ENCODE measurements around the gene MPG. TPM values are rescaled to one million over a fixed set of nuclear protein-coding genes. Genes with fewer than 3 reads are reported as not detected.
"Not testable (repeated sequence)": the region's sequence is repeated elsewhere in the genome, so short reads cannot be mapped to it uniquely, and the experiment has no call there.

MPG gene
- polyA plus RNA-seq, 3 donors, result 65.6 to 93.3 (median 72.0) TPM

DNA sequence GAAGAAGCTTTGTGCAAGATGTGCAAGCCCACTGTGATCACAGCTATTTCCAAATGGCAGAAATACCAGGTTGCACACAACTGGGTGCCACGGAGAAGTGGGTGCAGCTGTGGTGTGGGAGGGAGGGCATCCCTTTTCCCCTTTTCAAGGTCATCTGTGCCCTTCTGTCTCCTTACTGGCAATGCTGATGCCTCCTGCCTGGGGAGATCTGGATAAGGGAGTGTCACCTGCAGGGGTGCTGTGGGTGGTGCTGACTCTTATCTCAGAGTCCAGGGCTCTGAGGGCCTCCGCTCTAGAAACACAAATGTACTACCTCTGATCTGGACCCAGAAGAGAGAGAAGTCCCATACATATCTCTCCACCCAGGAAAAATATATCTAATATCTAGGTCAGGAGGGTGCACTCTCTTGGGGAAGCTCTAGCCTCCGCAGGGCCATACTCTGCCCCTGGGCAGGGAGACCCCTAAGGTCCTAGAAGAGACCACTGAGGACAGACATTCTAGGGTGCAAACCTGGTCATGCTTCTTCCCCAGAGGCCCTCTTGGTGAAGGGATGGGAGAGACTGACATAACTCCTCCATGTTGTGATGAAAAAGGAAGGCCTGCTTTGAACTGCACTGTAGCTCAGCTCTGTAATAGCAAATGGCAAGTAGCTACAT is 41.9 kb downstream of the MPG start:
- H3K27ac ChIP-seq (ENCODE audit: low read depth, low read length), result no peak overlapping the region
- 78 to 91% (median 84%) methylated on average over 3 of the region's 3 CpGs for WGBS, 3 donors

GRCh38 chr16:120756-121155 is 42.7 kb downstream of the MPG start:
- H3K27ac ChIP-seq (ENCODE audit: low read depth, low read length), result no peak overlapping the region
- 88 to 96% (median 90%) methylated on average over 2 of the region's 2 CpGs for WGBS, 3 donors

DNA sequence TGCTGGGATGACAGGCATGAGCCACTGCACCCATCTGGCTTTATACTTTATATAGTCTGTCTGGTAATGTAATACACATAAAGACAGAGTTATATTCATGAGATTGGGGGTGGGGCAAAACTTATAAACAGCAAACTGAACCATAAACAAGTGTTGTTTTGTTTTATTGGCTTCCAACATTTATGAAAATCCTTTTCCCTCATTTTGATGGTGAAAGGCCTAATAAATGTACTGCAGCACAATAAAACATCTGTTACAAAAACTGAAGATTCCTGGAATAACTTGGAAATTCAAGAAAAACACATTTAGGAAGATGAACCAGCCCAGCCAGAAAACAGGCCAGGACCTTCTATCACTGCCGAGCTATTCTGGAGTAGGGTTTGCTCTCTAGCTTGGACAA is 44.3 kb downstream of the MPG start:
- WGBS, 3 donors, result 71 to 89% (median 84%) methylated on average over 1 of the region's 1 CpG
- no peak overlapping the region for H3K27ac ChIP-seq (ENCODE audit: low read depth, low read length)

GRCh38 chr16:123558-124350 is 45.7 kb downstream of the MPG start:
- H3K27ac ChIP-seq (ENCODE audit: low read depth, low read length), result not testable (repeated sequence)
- WGBS, 3 donors, result 86 to 87% (median 87%) methylated on average over 15 to 19 of the region's 19 CpGs

DNA sequence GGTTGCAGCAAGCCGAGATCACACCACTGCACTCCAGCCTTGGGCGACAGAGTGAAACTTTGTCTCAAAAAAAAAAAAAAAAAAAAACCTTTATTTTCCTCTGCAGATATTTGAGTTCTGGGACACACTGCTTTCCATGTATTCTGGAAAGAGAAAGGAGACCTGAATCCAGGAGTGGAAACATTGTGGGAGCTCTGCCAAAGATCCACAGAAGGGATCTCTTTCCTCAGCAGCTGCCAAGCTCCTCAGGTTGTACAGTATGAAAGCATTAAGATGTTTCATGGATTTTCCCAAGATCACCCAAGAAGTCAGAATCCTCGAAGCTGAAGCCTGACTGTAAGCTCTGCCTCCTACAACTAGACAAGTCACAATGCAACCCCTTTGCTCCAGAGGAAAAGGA is 47.0 kb downstream of the MPG start:
- H3K27ac ChIP-seq (ENCODE audit: low read depth, low read length), result no peak overlapping the region
- 87 to 92% (median 87%) methylated on average over 3 of the region's 3 CpGs for WGBS, 3 donors

GRCh38 chr16:129075-129474 is 51.0 kb downstream of the MPG start:
- 91 to 95% (median 94%) methylated on average over 2 of the region's 2 CpGs for WGBS, 3 donors
- no peak overlapping the region for H3K27ac ChIP-seq (ENCODE audit: low read depth, low read length)

GRCh38 chr16:130533-131173 is 52.6 kb downstream of the MPG start:
- 86 to 96% (median 95%) methylated on average over 15 of the region's 15 CpGs for WGBS, 3 donors
- no peak overlapping the region for H3K27ac ChIP-seq (ENCODE audit: low read depth, low read length)

- no peak overlapping the region for H3K27ac ChIP-seq (ENCODE audit: low read depth, low read length)
- WGBS, 3 donors, result 93 to 95% (median 94%) methylated on average over 7 of the region's 7 CpGs
These were observed 54.1 kb downstream of the MPG start for GRCh38 chr16:132120-132519.

GRCh38 chr16:133716-134115 is 55.7 kb downstream of the MPG start:
- no peak overlapping the region for H3K27ac ChIP-seq (ENCODE audit: low read depth, low read length)
- WGBS, 3 donors, result 88 to 97% (median 93%) methylated on average over 2 of the region's 2 CpGs

Other genes with a start within 250 kb of the MPG start
- 10 to 100 TPM in 1 of 3 donors, 1 to 10 TPM in 2; 7.8 to 11.2 (median 9.8) TPM for gene POLR3K, start 24.6 kb upstream of the MPG start, polyA plus RNA-seq
- gene SNRNP25, start 24.4 kb upstream of the MPG start, polyA plus RNA-seq, result 10 to 100 TPM; 12.7 to 30.4 (median 26.9) TPM
- gene RHBDF1, start 5.6 kb upstream of the MPG start, polyA plus RNA-seq, result 10 to 100 TPM; 12.2 to 35.7 (median 33.0) TPM
- 10 to 100 TPM; 14.5 to 21.0 (median 20.1) TPM for gene NPRL3, start 60.4 kb downstream of the MPG start, polyA plus RNA-seq
- gene HBZ, start 74.4 kb downstream of the MPG start, polyA plus RNA-seq, result under 1 TPM in 2 of 3 donors, not detected in 1; 0.12 to 0.71 TPM
- 1 to 10 TPM in 1 of 3 donors, not detected in 2; 1.9 TPM for gene HBM, start 87.8 kb downstream of the MPG start, polyA plus RNA-seq
- gene HBA2, start 94.7 kb downstream of the MPG start, polyA plus RNA-seq, result 100 to 1,000 TPM in 1 of 3 donors, 10 to 100 TPM in 2; 24.5 to 982 (median 57.9) TPM
- 100 to 1,000 TPM in 1 of 3 donors, 10 to 100 TPM in 1, 1 to 10 TPM in 1; 6.7 to 330 (median 28.5) TPM for gene HBA1, start 98.5 kb downstream of the MPG start, polyA plus RNA-seq
- under 1 TPM in 1 of 3 donors, not detected in 2; 0.40 TPM for gene HBQ1, start 102.2 kb downstream of the MPG start, polyA plus RNA-seq
- 10 to 100 TPM; 36.1 to 83.2 (median 36.3) TPM for gene LUC7L, start 151.2 kb downstream of the MPG start, polyA plus RNA-seq
- 100 to 1,000 TPM in 1 of 3 donors, 10 to 100 TPM in 2; 41.5 to 108 (median 59.5) TPM for gene FAM234A, start 156.6 kb downstream of the MPG start, polyA plus RNA-seq
- gene RGS11, start 197.7 kb downstream of the MPG start, polyA plus RNA-seq, result 10 to 100 TPM in 2 of 3 donors, 1 to 10 TPM in 1; 7.2 to 26.4 (median 13.7) TPM
- gene ARHGDIG, start 202.4 kb downstream of the MPG start, polyA plus RNA-seq, result 10 to 100 TPM in 1 of 3 donors, 1 to 10 TPM in 1, under 1 TPM in 1; 0.22 to 78.0 (median 4.1) TPM
- gene PDIA2, start 204.9 kb downstream of the MPG start, polyA plus RNA-seq, result 100 to 1,000 TPM in 1 of 3 donors, 1 to 10 TPM in 2; 2.1 to 836 (median 6.5) TPM

Measured in adipose tissue (tissue), 3 donors.